HEK293T (cell line): Measurements from ENCODE around the gene SIGMAR1.

Experiments
- BHLHE40 ChIP-seq: fragments of 450-650 bp; IDR thresholded peaks from 2 replicates; pipeline ENCODE4 v1.6.1; 2016; ENCODE audit warnings: mild to moderate bottlenecking, moderate library complexity, borderline replicate concordance
- FOXA1 ChIP-seq: fragments of 450-650 bp; IDR thresholded peaks from 2 replicates; pipeline ENCODE4 v1.6.1; 2016; ENCODE audit warnings: mild to moderate bottlenecking
- HDGF ChIP-seq: fragments of 450-650 bp; IDR thresholded peaks from 2 replicates; pipeline ENCODE4 v1.6.1; 2017; ENCODE audit warnings: antibody characterized with exemption, borderline replicate concordance
- SP1 ChIP-seq: fragments of 450-650 bp; IDR thresholded peaks from 2 replicates; pipeline ENCODE4 v1.6.1; 2017
- ZNF384 ChIP-seq: fragments of 450-650 bp; IDR thresholded peaks from 2 replicates; pipeline ENCODE4 v1.6.1; 2016
- TF ChIP-seq, protein P1 (sequence below): fragments of 450-650 bp; IDR thresholded peaks from 2 replicates; pipeline ENCODE4 v1.6.1; 2016

DNA sequence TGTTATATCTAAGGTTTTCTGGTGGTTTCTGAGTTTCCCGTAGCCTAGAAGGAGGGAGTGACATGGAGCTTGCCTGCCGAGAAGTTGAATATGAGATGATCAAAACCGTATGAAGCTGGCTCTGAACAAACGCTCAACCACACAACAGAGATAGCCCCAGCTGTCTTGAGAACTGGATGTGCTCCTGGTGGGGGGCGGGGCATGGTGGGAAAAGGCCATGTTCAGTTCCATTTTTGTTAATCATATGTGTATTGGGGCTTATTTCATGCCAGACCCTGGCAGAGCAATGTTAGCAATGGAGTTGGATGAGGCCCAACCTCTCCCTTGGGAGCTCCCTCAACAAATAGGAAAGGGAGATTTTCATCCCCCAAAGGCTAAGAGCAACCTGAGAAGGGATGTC lies 48.6 kb upstream of the SIGMAR1 start:
- TF ChIP-seq SP1 = no peak
- no peak for TF ChIP-seq FOXA1
- TF ChIP-seq, protein P1, sequence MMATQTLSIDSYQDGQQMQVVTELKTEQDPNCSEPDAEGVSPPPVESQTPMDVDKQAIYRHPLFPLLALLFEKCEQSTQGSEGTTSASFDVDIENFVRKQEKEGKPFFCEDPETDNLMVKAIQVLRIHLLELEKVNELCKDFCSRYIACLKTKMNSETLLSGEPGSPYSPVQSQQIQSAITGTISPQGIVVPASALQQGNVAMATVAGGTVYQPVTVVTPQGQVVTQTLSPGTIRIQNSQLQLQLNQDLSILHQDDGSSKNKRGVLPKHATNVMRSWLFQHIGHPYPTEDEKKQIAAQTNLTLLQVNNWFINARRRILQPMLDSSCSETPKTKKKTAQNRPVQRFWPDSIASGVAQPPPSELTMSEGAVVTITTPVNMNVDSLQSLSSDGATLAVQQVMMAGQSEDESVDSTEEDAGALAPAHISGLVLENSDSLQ = no peak
- TF ChIP-seq HDGF = no peak
- TF ChIP-seq BHLHE40 = no peak
- TF ChIP-seq ZNF384 = no peak
